H54 (cell line): ENCODE measurements around the gene MYF6.
"Not testable (repeated sequence)": the region's sequence is repeated elsewhere in the genome, so short reads cannot be mapped to it uniquely, and the experiment has no call there.

ENCODE experiments used
- DNase-seq: peaks from one replicate; pipeline ENCODE4 v3.0.0; 2011; ENCODE audit warnings: low spot score, mixed read lengths; ENCODE audit not compliant: insufficient read length
- FAIRE-seq: peaks from 3 replicates; lab custom pipeline; 2011; peaks lifted over from hg19 to GRCh38; lab: Jason Lieb, UNC
- POLR2A ChIP-seq: IDR thresholded peaks from 2 replicates; pipeline ENCODE4 v1.6.1; 2011; ENCODE audit warnings: low read depth, mild to moderate bottlenecking, low read length

Gene MYF6

DNA sequence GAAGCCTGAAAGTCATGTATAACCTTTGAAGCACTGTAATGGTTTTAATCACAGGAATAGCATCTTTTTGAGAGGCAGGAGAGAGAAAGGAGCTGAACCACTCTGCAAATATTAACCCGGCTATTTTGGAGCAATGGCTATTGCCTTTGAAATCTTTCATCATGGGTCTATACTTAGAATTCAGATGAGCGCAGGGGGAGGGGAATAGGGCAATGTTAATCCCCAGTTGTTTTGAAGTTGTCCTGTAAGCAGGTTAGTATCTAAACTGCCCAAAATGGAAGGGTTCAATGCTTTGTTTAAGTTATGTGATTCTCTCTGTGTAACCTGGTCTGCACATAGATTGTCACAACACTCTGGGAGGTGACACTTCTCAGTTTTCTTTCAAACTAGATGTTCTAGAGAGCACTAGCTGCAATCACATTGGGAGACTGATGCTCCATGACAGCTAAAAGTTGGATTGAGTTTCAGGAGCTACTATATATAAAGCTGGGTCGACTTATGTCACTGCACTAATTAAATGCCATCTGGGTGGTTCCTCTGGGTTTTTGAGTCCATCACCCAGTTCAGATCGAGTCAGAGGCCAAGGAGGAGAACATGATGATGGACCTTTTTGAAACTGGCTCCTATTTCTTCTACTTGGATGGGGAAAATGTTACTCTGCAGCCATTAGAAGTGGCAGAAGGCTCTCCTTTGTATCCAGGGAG, at the start of gene MYF6:
Gene MYF6, plus strand, starts transcription at position 509 of the 704 bp plus-strand sequence. Its CDS starts 86 bp downstream, at position 595.
- DNase-seq (no peak), FAIRE-seq (no peak)
- no peak for TF ChIP-seq POLR2A

DNA sequence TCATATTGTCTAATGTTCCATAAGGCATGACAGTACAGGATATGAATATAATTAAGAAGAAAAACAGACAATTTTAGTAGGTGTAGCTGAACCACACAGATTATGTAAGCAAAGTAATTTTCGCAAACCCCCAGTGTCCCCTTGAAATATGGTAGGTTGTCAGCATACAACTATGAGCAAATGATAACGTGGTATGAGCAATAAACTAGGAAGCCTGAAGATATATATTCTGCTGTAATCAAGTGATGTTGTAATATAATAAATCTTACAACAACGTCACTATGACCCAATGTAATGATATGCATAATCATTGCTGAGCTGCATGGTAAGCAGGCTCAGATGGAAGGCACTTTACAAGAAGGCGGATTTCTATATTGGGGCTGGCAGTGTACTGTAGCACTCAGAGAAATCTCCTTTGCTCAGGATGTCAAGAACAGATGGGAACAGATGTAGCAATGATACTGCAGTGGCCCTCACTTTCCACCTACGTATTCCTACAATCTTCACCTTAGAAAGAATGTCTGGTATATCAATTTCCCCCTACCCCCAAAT, 47.8 kb upstream of the MYF6 start:
- DNase-seq (no peak), FAIRE-seq (no peak)
- TF ChIP-seq POLR2A, result no peak

DNA sequence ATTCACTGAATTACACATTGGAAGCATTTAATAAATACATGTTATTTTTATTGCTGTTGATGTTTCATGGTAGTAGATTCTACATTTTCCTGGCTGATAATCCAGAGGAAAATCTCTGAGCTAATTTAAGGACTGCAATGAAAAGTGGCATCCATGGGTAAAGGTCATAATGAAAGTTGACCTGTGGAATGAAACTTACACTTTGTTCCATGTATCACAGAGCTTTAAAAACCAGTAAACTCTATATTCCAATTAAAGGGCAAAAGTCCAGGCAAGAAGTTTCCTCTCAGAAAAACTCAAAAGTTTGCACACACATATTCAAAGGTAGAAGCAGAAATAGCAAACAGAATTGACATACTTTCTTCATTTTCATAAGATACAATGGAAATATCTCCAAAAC, 44.8 kb upstream of the MYF6 start:
- TF ChIP-seq POLR2A, result no peak
- DNase-seq, result no peak
- no peak for FAIRE-seq

DNA sequence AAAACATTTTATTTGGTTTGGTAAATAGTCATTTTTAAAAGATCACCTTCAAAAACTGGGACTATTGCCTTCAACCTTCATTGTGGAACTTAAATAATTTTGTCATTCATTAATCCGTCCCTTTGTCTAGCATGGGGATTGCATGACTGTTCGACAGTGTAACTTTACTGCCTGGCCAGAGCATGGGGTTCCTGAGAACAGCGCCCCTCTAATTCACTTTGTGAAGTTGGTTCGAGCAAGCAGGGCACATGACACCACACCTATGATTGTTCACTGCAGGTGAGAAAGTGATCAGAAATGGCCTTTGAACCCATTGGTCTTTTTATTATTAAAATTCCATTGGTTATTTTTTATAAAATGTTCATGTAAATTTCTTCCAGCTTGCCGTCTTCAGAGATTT, 37.2 kb upstream of the MYF6 start:
- TF ChIP-seq POLR2A, result no peak
- FAIRE-seq (no peak), DNase-seq (no peak)

DNA sequence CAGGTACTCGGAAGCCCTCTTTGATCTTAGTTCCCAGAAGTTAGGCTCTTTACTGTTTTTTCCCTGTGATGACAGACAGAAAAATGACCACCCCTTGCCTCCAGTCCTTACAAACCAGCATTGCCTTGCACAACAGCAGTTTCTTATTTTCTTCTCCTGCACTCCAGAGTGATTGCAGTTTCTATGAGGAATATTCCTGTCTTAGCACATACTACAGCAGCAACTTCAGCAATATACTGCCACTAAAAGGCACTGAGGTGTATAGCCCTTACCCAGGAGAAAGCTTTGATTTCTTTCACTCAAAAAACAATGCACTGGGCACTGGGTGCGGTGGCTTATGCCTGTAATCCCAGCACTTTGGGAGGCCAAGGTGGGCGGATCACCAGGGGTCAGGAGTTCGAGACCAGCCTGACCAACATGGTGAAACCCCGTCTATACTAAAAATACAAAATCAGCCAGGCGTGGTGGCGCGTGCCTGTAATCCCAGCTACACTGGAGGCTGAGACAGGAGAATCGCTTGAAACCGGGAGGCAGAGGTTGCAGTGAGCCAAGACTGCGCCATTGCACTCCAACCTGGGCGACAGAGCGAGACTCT, 31.3 kb upstream of the MYF6 start:
- FAIRE-seq, DNase-seq: not testable (repeated sequence)

DNA sequence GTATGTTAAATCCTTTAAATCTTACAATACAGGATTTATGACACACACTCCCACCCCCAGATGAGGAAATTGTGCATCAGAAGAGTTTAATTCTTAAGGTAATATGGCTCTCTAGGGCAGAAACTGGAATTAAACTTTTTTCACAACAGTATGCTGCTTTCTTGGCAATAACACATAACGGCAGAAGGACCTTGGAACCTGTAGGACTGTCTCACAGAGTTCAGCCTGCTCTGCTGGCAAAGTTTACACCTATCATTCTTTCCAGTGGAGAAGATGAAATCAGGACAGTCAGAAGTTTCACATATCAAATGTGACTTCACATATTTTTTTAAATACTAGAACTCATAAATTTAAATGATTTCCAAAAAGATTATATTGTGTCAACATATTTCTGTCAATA, 30.6 kb upstream of the MYF6 start:
- DNase-seq, result no peak
- TF ChIP-seq POLR2A, result no peak
- FAIRE-seq, result no peak

DNA sequence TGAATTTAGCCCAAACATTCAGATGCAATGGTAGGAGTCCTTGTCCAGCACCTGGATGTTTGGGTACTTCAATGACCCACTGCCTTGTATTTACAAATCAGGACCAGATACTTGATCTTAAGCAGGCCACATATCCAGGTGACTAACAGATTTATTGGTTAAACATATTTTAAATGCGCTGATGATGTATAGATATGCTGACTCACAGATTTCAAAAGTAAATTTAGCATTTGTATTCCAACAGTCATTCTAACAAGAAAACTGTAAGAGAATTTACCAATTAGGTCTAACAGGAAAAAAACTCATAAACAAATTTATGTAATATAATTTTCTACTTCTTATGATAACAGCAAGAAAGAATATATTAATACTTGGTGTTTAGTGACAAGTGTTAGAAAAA, 29.4 kb upstream of the MYF6 start:
- FAIRE-seq (no peak), DNase-seq (no peak)
- TF ChIP-seq POLR2A, result no peak

DNA sequence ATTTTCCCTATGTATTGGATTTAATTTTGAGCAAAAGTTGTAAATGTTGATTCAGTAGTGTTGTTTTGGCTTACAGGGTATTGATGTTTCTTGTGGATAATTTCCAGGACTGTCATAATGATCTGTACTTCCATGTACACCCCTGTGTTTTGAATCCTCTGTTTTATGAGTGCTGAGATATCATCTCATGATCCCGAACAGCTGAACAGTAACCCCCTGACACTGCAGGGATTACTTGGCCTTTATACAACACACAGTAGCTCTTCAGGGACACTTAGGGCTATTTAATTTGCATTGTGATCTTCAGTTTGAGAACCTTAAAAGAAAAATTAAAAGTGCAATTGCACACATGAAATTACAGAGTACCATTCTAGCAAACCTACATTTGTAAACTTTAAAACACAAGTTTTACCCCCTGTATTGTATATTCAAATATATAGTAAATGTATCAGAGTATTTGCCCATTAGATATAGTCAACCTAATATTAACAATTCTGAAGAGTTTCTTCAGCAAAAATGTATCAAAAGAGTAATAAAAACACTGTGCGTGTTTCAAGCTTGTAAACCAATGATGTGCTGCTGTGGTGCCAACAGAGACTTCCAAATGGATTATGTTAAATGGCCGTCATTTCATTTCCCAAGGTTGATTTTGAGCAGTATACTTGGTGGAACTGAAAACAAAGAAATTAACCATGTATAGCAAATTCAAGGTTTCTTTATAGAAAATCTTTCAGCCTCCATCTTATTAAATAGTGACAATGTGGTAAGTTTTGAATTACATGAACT, 27.9 kb upstream of the MYF6 start:
- DNase-seq (no peak), FAIRE-seq (no peak)
- no peak for TF ChIP-seq POLR2A

DNA sequence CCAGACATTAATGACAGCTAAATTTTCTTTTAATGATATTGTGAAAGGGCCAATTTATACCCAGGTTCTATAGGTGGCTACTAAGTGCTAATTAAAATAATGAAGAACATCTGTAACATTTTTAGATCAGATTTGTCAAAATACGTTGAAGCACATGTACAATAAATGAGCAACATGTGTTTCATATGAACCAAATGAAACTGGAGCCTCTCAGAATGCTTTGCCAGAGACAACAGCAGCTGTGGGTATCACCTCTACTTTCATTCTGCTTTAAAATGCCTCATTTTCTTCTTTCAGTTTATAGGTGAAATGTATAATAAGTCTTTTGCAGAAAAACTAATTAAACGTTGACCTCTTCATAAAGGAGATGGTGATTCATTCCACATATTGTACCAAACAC, 26.1 kb upstream of the MYF6 start:
- FAIRE-seq (peak; percentile 57), DNase-seq (no peak)
- TF ChIP-seq POLR2A, result no peak

DNA sequence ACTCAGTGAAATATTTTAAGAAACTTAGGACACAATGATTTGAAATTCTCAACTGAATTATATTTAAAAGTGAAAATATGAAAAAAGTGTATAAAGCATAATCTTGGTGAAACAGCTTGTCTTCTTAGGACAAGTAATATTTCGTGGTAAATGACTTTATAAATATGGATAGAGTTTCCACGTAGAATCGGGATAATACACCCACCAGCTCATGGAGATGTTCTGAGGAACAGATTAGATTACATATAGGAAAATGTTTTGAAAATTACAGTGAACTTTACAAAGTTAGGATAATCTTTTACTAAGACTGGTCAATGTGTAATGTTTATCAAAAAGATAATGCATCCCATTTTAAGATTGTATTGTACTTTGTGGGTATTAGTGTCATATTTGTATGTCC, 25.6 kb upstream of the MYF6 start:
- no peak for FAIRE-seq

DNA sequence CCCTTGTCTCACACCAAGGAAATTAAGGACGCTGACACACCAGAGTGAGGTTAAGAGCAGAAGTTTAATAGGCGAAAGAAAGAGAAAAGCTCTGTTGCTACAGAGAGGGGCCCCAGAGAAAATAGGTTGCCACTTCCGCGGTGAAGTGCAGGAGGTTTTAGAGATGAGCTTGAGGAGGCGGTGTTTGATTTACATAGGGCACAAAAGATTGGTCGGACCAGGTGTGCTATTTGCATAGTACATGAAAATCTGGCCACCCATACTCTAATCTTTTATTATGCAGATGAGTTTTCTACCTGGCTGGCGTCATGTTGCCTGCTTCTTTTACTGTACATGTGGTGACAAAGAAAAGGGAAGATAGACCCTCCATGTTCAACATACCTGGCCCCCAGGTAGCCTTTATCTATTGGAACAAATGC, 23.3 kb upstream of the MYF6 start:
- FAIRE-seq (no peak), DNase-seq (no peak)
- TF ChIP-seq POLR2A, result no peak

More for the DNA sequence above, 25.6 kb upstream of the MYF6 start:
- DNase-seq, result no peak
- no peak for TF ChIP-seq POLR2A

DNA sequence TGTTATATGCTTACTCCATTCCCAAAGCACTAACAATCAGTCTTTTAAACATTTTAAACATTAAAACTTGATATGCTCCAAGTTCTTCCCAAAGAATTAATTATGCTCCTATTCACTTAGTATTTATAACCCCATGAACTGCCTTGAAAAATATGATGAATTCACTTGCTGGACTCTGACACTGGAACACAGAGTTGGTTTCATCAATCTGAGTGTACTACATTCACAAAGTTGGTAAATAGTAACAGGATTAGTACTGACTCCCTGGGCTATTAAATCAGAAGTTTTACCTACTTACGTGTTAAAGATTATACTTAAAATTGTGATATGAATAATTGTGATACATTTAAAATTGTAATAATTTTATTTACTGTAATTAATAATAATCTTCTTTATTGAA, 17.3 kb upstream of the MYF6 start:
- FAIRE-seq (no peak), DNase-seq (no peak)
- no peak for TF ChIP-seq POLR2A

DNA sequence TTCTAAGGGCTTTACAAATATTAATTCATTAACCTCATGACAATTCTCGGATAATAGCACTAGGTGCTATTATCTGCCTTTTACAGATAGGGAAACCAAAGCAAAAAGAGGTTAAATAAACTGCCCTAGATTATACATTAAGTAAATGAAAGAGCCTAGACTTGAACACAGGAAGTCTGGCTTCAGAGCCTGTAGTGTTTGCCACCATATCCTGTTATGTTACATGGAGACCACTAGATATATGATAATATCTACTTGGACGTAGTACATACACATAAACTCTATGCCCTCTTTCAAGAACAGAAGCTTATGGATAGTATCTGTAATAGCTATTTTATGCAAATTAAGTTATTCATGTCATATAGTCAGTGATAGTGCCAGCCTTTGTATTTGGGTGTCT, 16.9 kb upstream of the MYF6 start:
- DNase-seq, result no peak
- no peak for TF ChIP-seq POLR2A
- FAIRE-seq, result no peak

DNA sequence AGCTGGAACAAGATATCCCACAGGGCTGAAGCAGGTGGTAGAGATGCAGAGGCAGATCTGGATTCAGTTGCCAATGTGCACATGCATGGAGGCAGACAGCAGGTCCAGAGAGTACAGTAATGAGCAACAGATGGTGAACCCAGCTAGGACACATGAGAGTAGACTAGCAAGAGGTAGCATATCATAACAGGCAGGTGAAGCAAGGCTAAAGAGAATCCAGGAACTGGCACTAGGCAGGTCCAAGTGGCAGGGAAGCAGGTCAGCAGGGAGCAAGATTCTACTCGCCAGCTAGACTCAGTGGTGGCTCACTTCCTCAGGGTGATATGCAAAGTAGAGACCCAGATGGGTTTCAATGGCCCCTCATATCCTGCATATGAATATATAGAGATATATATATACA, 15.3 kb upstream of the MYF6 start:
- TF ChIP-seq POLR2A, result no peak
- no peak for FAIRE-seq
- no peak for DNase-seq

DNA sequence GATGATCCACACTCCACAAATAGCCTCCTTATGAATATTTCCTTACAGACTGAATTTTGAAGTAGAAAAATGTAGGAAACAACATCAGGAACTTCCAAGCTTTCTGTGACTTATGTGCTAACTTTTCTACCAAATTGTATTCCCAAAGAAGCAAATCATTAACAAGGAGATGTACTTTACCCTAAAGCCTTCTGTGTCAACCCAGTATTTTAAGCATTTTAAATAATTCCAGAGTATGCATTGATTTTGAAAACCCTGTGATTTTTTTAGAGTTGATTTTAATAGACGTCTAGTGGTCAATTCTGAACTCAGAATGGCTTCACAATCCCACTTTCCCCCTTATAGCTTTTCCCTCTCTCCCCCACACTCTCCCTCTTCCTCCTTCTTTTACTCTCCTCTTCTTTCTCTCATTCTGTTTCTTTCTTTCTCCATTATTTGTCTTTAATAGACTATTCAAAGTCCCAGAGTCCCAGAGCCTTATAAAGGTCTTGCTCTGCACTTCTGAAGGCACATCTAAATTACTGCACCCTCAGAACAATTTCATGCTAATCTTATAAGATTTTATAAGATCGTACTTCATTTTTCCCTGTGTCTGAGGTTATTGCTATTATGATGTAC, 10.1 kb upstream of the MYF6 start:
- FAIRE-seq (no peak), DNase-seq (no peak)
- no peak for TF ChIP-seq POLR2A
